Measurements from ENCODE around the gene LCLAT1.

DNA sequence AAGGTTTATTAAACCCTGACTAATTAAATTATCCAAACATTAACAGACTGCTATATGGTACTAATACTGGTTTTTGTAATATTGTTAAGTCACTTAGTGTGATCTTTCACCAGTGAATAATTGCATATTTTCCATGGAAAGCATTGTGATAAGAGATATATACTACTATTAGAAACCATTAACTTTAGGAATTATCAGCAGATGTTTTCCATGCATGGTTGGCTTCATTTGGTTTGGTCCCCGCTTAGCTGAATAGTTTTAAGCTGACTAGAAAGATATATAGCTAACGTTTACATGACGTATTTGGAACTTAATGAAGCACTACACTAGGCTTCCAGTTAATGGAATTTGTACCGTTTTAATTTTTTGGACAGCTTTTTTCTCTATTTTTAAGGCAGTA lies 37.9 kb downstream of the LCLAT1 start:
- TF ChIP-seq ZNF311 (tag by site-specific recombination; IDR thresholded peaks at IDR 0.05; ENCODE audit: borderline replicate concordance) (no peak), BCL11A (tag by site-specific recombination; IDR thresholded peaks at IDR 0.05; ENCODE audit: low read depth) (no peak), ZNF501 (tag by site-specific recombination; IDR thresholded peaks at IDR 0.05) (no peak), ZNF274 (IDR thresholded peaks at IDR 0.05; ENCODE audit: low read length) (no peak), ZNF274 (tag by site-specific recombination; IDR thresholded peaks at IDR 0.05; ENCODE audit: borderline replicate concordance) (no peak), CTCF (tag by site-specific recombination; IDR thresholded peaks at IDR 0.05) (no peak), ZNF24 (tag by site-specific recombination; IDR thresholded peaks at IDR 0.05) (no peak), ZNF600 (tag by site-specific recombination; IDR thresholded peaks at IDR 0.05) (no peak), ZNF76 (tag by site-specific recombination; IDR thresholded peaks at IDR 0.05; ENCODE audit: borderline replicate concordance, low read depth) (no peak), ZNF214 (tag by site-specific recombination; IDR thresholded peaks at IDR 0.05; ENCODE audit: borderline replicate concordance) (no peak), ZNF248 (tag by site-specific recombination; IDR thresholded peaks at IDR 0.05) (no peak), ZNF121 (tag by site-specific recombination; IDR thresholded peaks at IDR 0.05) (no peak), ZNF555 (tag by site-specific recombination; conservative IDR thresholded peaks at IDR 0.05) (no peak), KLF16 (tag by site-specific recombination; IDR thresholded peaks at IDR 0.05) (no peak)
- TF ChIP-seq, protein P1, sequence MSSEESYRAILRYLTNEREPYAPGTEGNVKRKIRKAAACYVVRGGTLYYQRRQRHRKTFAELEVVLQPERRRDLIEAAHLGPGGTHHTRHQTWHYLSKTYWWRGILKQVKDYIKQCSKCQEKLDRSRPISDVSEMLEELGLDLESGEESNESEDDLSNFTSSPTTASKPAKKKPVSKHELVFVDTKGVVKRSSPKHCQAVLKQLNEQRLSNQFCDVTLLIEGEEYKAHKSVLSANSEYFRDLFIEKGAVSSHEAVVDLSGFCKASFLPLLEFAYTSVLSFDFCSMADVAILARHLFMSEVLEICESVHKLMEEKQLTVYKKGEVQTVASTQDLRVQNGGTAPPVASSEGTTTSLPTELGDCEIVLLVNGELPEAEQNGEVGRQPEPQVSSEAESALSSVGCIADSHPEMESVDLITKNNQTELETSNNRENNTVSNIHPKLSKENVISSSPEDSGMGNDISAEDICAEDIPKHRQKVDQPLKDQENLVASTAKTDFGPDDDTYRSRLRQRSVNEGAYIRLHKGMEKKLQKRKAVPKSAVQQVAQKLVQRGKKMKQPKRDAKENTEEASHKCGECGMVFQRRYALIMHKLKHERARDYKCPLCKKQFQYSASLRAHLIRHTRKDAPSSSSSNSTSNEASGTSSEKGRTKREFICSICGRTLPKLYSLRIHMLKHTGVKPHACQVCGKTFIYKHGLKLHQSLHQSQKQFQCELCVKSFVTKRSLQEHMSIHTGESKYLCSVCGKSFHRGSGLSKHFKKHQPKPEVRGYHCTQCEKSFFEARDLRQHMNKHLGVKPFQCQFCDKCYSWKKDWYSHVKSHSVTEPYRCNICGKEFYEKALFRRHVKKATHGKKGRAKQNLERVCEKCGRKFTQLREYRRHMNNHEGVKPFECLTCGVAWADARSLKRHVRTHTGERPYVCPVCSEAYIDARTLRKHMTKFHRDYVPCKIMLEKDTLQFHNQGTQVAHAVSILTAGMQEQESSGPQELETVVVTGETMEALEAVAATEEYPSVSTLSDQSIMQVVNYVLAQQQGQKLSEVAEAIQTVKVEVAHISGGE (tag by site-specific recombination; conservative IDR thresholded peaks at IDR 0.05; ENCODE audit: low read depth) = no peak

Data from HEK293 (cell line).